HG03565 (cell line): Measurements from ENCODE around the gene EZR.
"Not testable (repeated sequence)": the region's sequence is repeated elsewhere in the genome, so short reads cannot be mapped to it uniquely, and the experiment has no call there.

Experiments
- ATAC-seq: cut with Tn5 transposase; IDR thresholded peaks from one replicate; pipeline ENCODE4 v1.9.1; 2021; ENCODE audit warnings: mild to moderate bottlenecking, moderate library complexity; ENCODE audit not compliant: unreplicated experiment

Gene EZR

GRCh38 chr6:158843751-158844683 is 24.8 kb upstream of the EZR start:
- no peak for ATAC-seq

- ATAC-seq = no peak
Observed at GRCh38 chr6:158841358-158841757, 22.2 kb upstream of the EZR start.

GRCh38 chr6:158840465-158840864 is 21.3 kb upstream of the EZR start:
- no peak for ATAC-seq

GRCh38 chr6:158839796-158840195 is 20.6 kb upstream of the EZR start:
- no peak for ATAC-seq

- ATAC-seq = not testable (repeated sequence)
Observed at GRCh38 chr6:158838790-158839189, 19.6 kb upstream of the EZR start.

- no peak for ATAC-seq
Observed at GRCh38 chr6:158837684-158838625, 18.8 kb upstream of the EZR start.

- no peak for ATAC-seq
Observed at GRCh38 chr6:158836625-158837311, 17.6 kb upstream of the EZR start.

- no peak for ATAC-seq
Observed at GRCh38 chr6:158835616-158836221, 16.6 kb upstream of the EZR start.

GRCh38 chr6:158834675-158835385 is 15.7 kb upstream of the EZR start:
- no peak for ATAC-seq

- not testable (repeated sequence) for ATAC-seq
Observed at GRCh38 chr6:158832807-158833206, 13.6 kb upstream of the EZR start.

- no peak for ATAC-seq
Observed at GRCh38 chr6:158832026-158832425, 12.9 kb upstream of the EZR start.

- ATAC-seq = no peak
Observed at GRCh38 chr6:158831571-158831970, 12.4 kb upstream of the EZR start.

- no peak for ATAC-seq
Observed at GRCh38 chr6:158830736-158831135, 11.6 kb upstream of the EZR start.

- ATAC-seq = no peak
Observed at GRCh38 chr6:158828807-158829206, 9.6 kb upstream of the EZR start.

GRCh38 chr6:158826819-158827501 is 7.8 kb upstream of the EZR start:
- ATAC-seq = no peak

GRCh38 chr6:158825951-158826306 is 6.8 kb upstream of the EZR start:
- ATAC-seq = no peak

GRCh38 chr6:158825038-158825950 is 6.1 kb upstream of the EZR start:
- no peak for ATAC-seq

- ATAC-seq = not testable (repeated sequence)
Observed at GRCh38 chr6:158823616-158824015, 4.4 kb upstream of the EZR start.
